AG04450 (cell line): ENCODE results near the gene KLHL21. TPM values are rescaled to one million over a fixed set of nuclear protein-coding genes. Genes with fewer than 3 reads are reported as not detected.
A peak's percentile ranks its signal among the peaks of the same experiment; 100 is the strongest.

ENCODE experiments used
- CTCF ChIA-PET: fragments of 300-600, 350-600 bp; formaldehyde crosslinking; extraction: SDS; loops from one replicate; lab custom pipeline; 2022; ENCODE audit warnings: antibody characterized with exemption, inconsistent platforms; lab: Charles Lee
- POLR2A ChIA-PET: fragments of 350-600 bp; formaldehyde crosslinking; extraction: SDS; loops from one replicate; lab custom pipeline; 2021; ENCODE audit warnings: antibody characterized with exemption, inconsistent platforms; lab: Yijun Ruan, JAX
- DNase-seq: peaks from one replicate; pipeline ENCODE4 v3.0.0-alpha.2; 2011; ENCODE audit warnings: low read depth, low spot score
- H3K27ac ChIP-seq: one replicate; pipeline ENCODE4 v1.5.1; 2012; ENCODE audit warnings: low read depth, low read length, control low read depth
- H3K27me3 ChIP-seq: one replicate; pipeline ENCODE4 v1.6.0; 2012; ENCODE audit warnings: low read length; ENCODE audit not compliant: control insufficient read depth, insufficient read depth
- H3K4me3 ChIP-seq: 2 replicates; pipeline ENCODE4 v1.5.1; 2011; ENCODE audit warnings: mild to moderate bottlenecking, low read depth, low read length, control low read depth
- H3K9me3 ChIP-seq: 2 replicates; pipeline ENCODE4 v1.5.1; 2012; ENCODE audit warnings: low read length; ENCODE audit not compliant: control insufficient read depth, insufficient read depth
- polyA minus RNA-seq: library from RNA; depleted of rRNA, polyadenylated mRNA; stranded (reverse); fragments of >200 nt; gene quantifications from 2 replicates; pipeline ENCODE4 v1.2.3, GENCODE V29; 2011; rRNA and poly(A)+ RNA removed
- polyA plus RNA-seq: library from polyadenylated mRNA; depleted of rRNA; stranded (reverse); fragments of >200 nt; gene quantifications from 2 replicates; pipeline ENCODE4 v1.2.3, GENCODE V29; 2011; rRNA removed
- TF ChIP-seq, protein P1 (sequence below): IDR thresholded peaks from 2 replicates; pipeline ENCODE4 v1.5.1; 2011; ENCODE audit warnings: low read depth, low read length, control low read depth, inconsistent platforms

The KLHL21 gene, protein sequence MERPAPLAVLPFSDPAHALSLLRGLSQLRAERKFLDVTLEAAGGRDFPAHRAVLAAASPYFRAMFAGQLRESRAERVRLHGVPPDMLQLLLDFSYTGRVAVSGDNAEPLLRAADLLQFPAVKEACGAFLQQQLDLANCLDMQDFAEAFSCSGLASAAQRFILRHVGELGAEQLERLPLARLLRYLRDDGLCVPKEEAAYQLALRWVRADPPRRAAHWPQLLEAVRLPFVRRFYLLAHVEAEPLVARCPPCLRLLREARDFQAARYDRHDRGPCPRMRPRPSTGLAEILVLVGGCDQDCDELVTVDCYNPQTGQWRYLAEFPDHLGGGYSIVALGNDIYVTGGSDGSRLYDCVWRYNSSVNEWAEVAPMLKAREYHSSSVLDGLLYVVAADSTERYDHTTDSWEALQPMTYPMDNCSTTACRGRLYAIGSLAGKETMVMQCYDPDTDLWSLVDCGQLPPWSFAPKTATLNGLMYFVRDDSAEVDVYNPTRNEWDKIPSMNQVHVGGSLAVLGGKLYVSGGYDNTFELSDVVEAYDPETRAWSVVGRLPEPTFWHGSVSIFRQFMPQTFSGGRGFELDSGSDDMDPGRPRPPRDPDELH
- 11.7 and 12.8 TPM in 2 replicates for polyA plus RNA-seq
- polyA minus RNA-seq: 15.6 and 16.0 TPM in 2 replicates

DNA sequence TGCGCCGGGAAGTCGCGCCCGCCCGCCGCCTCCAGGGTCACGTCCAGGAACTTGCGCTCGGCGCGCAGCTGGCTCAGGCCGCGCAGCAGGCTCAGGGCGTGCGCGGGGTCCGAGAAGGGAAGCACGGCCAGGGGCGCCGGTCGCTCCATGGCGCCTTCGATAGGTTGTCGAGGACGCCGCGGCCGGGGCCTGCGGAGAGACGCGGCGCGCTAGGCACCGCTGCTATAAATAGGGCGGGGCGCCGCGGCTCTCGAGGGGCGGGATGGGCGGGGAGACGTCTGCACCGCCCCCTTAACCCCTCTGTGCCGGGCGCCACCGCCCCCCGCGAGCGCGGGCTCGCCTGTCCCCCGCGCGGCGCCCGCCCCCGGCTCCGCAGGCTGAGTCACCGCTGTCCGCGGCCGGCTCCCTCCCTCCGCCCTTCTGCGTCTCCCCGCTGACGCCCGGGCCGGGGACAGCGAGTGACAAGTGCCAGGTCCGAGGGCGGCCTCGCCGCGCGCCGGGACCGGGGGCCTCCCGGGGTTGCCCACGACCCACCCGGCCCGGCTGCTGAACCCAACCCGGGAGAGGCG is at the start of gene KLHL21:
Gene KLHL21, minus strand, starts transcription at position 201 of the 569 bp plus-strand sequence. Its CDS starts 52 bp downstream, at position 149.
- POLR2A ChIA-PET: interaction anchor here (0.8 to 2.3 kb wide), 12 partner anchors 9 to 182 kb away, joined by 3 to 10 read pairs (median 6); partner anchors contain the start of genes CAMTA1, PHF13, THAP3 and ZBTB48
- peak within 1 kb of the TSS; percentile 98 for H3K4me3 ChIP-seq
- no peaks in the 10 kb centered on the region for H3K27me3 ChIP-seq
- no peaks in the 10 kb centered on the region; the same call in 1 of the 2 replicates for H3K9me3 ChIP-seq
- DNase-seq: no peak
- H3K27ac ChIP-seq: peak within 1 kb of the TSS; percentile 99
- CTCF ChIA-PET: no interaction called here
- TF ChIP-seq, protein P1, sequence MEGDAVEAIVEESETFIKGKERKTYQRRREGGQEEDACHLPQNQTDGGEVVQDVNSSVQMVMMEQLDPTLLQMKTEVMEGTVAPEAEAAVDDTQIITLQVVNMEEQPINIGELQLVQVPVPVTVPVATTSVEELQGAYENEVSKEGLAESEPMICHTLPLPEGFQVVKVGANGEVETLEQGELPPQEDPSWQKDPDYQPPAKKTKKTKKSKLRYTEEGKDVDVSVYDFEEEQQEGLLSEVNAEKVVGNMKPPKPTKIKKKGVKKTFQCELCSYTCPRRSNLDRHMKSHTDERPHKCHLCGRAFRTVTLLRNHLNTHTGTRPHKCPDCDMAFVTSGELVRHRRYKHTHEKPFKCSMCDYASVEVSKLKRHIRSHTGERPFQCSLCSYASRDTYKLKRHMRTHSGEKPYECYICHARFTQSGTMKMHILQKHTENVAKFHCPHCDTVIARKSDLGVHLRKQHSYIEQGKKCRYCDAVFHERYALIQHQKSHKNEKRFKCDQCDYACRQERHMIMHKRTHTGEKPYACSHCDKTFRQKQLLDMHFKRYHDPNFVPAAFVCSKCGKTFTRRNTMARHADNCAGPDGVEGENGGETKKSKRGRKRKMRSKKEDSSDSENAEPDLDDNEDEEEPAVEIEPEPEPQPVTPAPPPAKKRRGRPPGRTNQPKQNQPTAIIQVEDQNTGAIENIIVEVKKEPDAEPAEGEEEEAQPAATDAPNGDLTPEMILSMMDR: no peak

DNA sequence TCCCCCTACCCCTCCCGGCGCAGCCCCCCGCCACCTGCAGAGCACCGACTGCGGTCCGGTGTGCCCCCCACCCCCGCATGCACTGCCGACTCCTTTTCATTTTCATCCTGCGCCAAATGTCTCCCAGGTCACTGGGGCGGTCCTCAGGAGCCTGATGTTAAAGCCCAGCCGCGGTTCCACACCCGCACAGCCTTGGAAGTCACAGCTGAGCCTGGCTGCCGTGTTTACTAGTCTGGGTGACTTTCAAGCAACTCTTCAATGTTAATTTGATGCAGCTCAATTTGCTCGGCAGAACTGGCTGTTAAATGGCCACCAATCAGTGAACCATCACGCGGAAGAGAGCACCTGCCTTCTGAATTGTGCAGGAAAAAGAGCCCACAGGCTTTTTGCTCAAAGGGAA is 49.2 kb upstream of the KLHL21 start:
- Histone ChIP-seq H3K27me3 (no peaks in the 10 kb centered on the region), H3K9me3 (no peaks in the 10 kb centered on the region), H3K4me3 (no peak overlapping the region), H3K27ac (no peak overlapping the region)
- TF ChIP-seq, protein P1: no peak
- DNase-seq: no peak
- ChIA-PET CTCF (interaction anchor here (0.5 to 1.1 kb wide), 2 partner anchors 94 to 97 kb away, joined by 3 to 4 read pairs; partner anchors contain the start of genes NOL9 and TAS1R1), POLR2A (interaction anchor here (0.6 kb wide), 1 partner anchor 10 kb away, joined by 4 read pairs; no protein-coding TSS in a partner anchor)

DNA sequence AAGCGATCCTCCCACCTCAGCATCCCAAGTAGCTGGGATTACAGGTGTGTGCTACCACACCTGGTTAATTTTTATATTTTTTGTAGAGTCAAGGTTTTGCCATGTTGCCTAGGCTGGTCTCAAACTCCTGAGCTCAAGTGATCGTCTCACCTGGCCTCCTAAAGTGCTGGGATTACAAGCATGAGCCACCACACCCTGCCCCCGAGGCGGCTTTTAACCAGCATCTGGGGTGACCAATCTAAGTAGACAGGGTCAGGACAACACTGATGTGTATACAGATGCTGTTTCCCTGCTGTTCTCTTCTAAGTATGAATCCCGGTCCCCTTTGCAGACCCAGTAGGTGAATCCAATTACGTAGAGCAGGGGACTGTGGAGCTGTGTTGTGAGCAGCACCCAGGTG is 45.9 kb upstream of the KLHL21 start:
- TF ChIP-seq, protein P1: no peak

DNA sequence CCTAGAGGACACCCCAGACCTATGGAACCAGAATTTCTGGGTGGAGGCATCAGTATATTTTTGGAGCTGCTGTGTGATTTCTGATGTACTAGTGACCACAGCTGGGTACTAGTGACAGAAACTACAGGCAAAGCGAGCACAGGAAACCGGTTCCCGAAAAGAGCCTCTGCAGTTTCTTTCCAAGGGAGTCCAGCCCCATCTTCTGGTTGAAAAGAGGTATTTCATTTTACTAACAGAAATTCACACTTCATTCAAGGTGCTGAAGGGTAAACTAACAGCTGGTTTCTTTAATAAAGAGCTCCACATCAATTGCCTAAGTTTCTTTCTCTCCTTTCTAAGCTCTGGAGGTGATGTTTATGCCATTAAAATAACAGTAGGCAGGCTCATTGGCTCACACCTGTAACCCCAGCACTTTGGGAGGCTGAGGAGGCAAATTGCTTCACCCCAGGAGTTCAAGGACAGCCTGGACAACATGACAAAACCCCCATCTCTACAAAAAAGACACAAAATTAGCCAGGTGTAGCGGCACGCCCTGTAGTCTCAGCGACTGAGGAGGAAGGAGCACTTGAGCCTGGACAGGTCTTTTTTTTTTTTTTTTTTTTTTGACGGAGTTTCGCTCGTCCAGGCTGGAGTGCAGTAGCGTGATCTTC is 44.0 kb upstream of the KLHL21 start:
- ChIA-PET POLR2A (interaction anchor here (0.5 to 0.7 kb wide), 2 partner anchors 97 to 111 kb away, joined by 4 to 10 read pairs; no protein-coding TSS in a partner anchor), CTCF (interaction anchor here (0.6 to 4.5 kb wide), 27 partner anchors 8 to 810 kb away, joined by 3 to 34 read pairs (median 4); partner anchors contain the start of genes NOL9 and TAS1R1)
- no peaks in the 10 kb centered on the region for H3K9me3 ChIP-seq
- H3K27me3 ChIP-seq: no peaks in the 10 kb centered on the region
- TF ChIP-seq, protein P1: peak; percentile 69
- no peak overlapping the region for H3K27ac ChIP-seq
- no peak for DNase-seq
- H3K4me3 ChIP-seq: no peak overlapping the region

More for the DNA sequence above, 45.9 kb upstream of the KLHL21 start:
- Histone ChIP-seq H3K27ac (no peak overlapping the region), H3K9me3 (no peaks in the 10 kb centered on the region), H3K4me3 (no peak overlapping the region), H3K27me3 (no peaks in the 10 kb centered on the region)
- CTCF ChIA-PET: interaction anchor here (1.5 to 4.2 kb wide), 2 partner anchors 10 to 163 kb away, joined by 3 to 25 read pairs; no protein-coding TSS in a partner anchor
- POLR2A ChIA-PET: no interaction called here
- no peak for DNase-seq
